ENCODE measurements around the gene RGL4.

The RGL4 gene

DNA sequence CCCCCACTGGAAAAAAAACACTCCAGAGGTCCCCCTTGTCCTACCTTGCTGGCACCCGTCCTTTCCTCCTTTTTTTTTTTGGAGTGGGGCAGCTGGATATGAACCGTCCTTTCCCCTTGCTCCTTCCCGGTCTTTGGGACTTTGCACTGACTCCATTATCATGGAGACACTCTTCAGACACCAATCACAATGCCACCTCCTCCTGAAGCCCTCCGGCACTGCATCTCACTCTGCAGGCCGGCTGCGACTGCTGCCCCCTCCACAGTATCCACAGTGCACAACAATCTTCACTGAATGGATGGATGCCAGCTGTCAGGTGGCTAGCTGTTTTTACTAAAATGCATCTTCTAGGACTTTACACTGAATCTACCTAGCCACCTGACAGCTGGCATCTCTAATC is 12.7 kb upstream of the RGL4 start:
- DNase-seq (ENCODE audit: low read depth), result no peak

DNA sequence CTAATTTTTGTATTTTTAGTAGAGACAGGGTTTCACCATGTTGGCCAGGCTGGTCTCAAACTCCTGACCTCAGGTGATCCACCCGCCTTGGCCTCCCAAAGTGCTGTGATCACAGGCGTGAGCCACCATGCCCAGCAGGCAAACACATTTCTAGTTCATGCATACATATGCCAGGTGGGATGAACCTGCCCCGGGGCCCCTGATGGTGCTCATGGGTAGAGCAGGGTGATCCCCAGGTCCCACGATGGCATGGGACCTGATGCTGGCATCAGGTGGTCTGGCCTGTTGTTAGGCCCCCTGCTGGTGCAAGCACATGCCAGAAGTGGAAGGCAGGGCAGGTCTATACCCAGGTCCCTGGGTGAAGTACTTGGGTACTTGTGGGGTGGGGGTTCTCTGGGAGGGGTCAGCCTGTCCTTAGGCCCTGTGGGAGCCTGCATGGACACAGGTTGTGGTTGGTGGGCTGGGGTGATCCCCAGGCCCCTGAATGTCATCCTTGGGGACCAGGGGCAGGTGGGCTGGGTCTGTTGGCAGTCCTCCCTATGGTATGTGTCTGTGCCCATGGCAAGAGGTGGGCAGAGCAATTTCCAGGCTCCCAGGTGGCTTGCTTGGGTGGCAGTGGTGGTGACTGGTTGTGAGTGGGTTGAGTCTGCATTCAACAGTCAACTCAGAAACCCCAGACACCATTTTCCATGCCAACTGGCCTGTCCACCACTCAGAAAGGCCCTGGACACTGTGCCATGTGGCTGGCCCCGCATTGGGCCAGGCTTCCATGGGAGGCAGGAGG is 9.6 kb upstream of the RGL4 start:
- DNase-seq (ENCODE audit: low read depth), result no peak

DNA sequence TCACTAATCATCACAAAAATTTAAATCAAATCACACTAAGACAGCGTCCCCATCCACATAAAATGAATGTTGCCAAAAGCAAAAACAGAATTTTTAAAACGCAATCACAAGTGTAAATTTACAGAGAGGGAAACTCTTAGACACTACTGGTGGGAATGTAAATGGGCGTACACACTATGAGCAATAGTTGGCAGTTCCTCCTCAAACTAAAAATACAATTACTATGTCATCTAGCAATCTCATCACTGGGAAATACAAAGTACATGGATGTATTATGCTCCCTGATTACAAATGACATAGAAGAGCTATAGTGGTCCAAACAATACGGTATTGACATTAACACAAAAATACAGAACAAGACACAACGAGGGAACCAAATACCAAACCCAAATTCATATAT is 8.7 kb upstream of the RGL4 start:
- no peak for DNase-seq (ENCODE audit: low read depth)

DNA sequence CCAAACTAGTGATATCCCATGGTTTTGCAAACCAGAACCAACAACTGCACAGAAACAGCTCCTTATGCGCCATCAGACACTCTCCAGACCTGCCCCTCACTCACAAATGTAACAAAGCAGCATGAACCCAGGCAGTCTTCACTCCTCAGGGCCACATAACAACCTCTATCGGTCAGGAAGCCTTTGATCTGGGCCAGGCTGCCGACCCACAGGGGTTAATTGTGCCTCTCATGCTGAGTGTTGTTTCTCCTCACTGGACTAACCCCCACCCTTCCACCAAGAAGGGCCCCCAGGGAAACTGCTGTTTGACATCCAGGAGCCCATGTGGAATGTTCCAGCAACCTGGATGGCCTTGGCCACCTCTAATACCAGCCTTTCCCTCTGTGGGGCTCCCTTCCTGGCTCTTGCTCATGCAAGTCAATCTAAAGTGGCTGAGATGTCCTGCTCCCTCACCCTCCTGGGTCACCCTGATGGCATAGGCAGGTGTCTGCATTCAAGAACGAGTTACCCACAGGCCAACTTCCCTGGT is 7.9 kb upstream of the RGL4 start:
- no peak for DNase-seq (ENCODE audit: low read depth)

DNA sequence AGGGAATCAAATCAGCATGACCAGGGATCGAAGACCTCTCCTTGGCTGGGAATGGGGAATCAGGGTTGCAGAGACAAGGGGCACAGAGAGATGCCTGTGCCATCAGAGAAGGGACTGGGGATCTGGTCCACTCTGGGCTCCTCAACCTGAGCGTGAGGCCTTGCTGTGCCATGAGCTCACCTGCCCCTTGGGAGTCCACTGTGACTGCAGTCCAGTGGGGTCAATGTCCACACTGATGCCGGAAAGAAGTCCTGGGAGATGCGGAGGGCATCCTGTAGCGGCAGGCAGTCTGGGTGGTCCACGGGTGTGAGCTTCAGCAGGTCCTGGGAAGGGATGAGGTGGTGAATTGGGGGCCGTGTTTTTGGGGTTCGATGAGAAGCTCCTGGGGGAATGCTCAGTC is 7.3 kb upstream of the RGL4 start:
- no peak for DNase-seq (ENCODE audit: low read depth)

DNA sequence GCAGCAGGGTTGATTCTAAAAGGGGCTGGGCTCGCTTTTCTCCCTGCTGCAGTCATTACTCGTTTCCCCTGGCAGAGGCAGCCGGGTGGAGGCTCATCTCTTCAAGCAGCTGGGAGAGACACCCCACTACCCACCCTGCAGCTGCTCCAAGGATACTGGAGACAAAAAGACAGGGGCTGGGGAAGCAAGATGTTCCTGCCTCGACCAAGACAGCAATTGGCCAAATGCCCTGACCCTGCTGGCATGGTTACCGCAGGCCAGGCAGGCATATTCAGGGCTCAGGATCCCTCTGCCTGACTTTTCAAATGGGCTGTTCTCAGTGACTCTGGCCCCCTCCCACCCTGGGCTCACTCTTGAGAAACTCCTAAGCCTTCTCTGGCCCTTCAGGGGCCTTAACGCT is 6.8 kb upstream of the RGL4 start:
- DNase-seq (ENCODE audit: low read depth), result no peak

DNA sequence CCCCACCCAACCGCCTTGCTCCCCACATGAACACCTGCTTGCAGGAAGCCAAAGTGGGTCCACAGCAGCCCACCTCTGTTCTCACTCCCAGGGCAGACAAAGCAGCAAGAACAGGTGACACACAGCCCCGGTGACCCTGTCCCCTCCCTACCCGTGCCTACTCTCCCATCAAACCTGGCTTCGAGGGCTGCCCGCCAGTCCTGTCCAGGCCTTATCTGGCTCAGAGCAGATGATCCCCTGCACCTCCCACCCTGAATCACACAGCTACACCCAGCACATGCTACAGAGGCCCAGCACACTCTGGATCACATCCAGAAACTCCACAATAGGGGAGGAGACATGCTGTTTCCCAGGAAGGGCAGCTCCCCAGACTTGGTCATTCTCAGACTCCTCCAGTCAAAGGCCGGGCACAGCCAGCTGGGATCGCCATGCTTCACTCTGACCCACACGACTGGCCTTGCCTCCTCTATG is 6.2 kb upstream of the RGL4 start:
- no peak for DNase-seq (ENCODE audit: low read depth)

DNA sequence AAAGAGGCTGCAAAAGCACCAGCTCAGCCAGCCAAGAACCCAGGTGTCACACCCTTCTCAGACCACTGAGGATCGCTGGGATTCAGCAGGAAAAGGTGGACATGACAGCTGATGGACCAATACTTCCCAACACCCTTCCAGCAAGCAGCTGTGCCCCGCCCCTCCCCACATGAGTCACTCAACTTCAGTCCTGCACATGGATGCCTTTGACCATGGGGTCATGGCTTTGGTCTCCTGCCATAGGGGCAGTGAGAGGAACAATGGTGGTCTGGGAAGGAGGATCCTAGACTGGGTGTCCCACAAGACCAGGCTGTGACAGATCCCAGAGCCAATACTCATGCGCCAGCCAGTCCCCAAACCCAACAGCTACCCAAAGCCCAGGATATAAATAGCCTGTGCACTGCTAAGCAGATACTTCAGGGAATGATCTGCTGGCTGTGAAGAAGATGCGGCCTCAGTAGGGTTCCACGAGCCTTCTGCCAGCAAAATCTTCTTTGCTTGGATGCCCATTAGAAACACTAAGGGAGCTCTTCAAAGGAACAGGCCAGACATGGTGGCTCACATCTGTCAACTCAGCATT is 5.5 kb upstream of the RGL4 start:
- DNase-seq (ENCODE audit: low read depth), result no peak

DNA sequence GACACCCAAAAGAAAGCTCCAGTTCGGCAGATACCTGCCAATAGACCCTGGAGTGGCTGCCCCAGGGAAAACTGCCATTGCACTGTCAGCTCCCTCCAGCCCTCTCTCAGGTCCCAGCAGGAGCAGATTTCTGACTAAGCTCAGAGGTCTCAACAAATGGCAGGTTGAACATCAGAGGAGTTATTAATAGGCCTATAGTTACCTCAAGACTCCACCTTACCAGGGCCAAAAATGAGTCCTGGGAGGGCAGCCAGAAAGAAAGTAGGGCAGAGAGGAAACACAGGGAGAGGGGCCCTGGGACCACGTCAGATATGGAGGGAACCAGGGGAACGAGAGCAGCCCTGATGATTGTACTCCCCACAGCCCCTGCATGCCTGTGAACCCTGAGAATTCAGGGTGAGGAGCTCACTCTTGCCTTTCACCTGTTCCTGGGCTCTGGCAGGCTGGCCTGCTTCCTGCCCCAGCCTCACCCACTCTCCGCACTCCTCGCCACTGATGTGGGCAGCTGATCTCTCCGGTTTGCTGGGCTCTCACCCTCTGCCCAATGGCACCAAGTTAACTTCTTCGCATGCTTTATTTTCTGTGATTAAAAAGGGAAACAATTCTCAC is 4.3 kb upstream of the RGL4 start:
- DNase-seq (ENCODE audit: low read depth), result no peak

DNA sequence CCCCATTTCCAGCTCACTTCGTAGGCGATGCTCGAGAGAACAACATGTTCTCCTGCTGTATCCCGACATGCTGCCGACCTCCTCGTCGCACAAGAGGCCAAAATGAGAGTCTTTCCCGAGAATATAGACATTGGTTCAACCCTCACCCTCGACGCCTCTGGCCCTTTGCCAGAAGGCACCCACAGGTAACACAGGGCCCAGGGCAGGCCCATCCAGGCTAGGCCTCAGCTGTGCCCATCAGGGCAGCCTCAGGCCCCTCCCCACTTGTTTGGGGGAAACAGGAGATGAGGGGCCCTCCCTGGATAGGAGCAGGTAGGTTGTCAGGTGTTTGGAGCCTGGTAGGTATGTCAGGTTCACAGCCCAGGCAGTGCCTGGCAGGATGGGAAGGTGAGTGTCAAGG is 2.7 kb upstream of the RGL4 start:
- DNase-seq (ENCODE audit: low read depth), result no peak

DNA sequence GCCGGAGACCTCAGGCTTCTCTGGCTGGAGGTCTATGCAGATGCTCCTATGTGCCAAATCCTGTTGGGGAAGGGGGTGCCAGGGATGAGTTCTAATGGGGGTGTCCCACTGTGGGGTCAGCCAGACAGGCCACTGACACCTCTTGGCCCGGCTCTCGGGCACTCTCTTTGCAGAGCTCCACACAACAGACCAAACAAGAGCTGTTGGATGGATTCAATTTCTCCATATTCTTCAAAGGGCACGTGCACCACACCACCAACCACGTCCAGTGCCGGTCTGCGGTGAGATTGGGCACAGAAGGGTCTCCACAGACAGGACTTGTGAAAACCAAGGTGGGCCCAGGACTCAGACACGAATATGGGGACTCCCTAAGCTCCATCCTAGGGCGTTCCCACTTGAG is 2.2 kb upstream of the RGL4 start:
- DNase-seq (ENCODE audit: low read depth), result no peak

DNA sequence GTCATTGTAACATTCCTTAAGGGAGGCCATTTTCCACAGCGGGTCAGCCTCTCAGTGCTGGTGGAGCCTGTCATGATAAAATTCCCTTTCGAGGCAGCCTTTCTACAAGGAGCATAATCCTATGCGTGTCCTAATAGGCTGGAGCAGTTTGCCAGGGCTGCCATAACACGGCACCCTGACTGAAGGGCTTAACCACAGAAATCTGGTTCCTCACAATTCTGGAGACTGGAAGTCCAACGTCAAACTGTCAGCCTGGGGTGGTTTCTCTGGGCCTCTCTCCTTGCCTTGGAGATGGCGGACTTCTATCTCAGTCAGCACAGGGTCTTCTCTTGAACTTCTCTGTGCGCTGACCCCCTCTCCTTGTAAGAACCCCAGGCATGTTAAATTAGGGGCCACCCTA is 1.4 kb upstream of the RGL4 start:
- DNase-seq (ENCODE audit: low read depth), result no peak

DNA sequence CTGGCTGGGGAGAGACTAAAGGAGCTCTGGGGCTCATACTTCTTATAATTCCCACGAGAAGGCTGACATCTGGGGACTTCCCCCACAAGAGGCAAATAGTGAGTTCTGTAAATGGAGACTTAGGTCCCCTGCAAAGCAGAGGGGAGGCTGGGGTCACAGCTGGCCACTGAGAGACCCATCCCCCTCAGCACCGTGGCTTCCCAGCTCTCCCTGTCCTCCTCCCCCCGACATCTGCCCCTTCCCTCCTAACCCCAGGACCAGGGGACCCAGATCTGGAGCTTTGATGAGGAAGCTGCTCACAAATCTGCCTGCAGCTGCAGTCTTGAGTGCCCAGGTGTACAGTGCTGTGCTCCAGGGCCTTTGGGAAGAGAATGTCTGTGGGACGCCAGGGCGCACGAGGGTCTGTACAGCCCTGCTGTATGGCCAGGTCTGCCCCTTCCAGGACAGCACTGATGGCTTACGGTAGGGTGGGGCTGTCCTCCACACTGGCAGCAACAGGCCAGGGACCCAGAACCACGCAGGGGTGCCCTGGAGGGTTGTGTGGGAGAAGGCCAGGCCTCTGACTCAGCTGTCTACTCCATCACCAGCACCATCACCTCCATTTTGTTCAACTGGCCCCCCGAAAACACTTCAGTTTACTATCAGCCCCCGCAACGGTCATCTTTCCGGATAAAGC is 1.1 kb downstream of the RGL4 start:
- DNase-seq (ENCODE audit: low read depth), result no peak

DNA sequence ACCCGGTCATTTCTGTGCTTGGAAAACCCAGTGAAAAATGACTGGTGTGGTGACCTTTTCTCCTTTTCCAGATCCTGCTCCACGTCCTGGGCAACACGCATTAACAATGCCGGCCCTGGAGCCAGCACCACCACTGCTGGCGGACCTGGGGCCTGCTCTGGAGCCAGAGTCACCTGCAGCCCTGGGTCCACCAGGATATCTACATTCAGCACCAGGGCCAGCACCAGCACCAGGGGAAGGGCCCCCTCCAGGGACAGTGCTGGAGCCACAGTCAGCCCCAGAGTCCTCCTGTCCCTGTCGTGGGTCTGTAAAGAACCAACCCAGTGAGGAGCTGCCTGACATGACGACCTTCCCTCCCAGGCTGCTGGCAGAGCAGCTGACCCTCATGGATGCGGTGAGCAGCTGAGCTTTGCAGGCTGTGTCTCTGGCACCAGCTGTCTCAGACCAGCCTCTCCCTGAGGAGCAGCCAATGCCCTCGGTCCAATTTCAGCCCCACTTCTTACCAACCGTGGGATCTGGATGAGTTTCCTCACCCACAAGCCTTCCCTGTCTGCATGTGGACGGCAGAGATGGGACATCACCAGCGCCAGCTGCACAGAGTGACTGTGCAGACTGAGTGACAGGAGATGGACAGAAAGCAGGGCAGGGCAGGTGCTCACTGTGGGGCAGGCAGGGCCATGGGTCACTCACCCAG is 1.9 kb downstream of the RGL4 start:
- no peak for DNase-seq (ENCODE audit: low read depth)

DNA sequence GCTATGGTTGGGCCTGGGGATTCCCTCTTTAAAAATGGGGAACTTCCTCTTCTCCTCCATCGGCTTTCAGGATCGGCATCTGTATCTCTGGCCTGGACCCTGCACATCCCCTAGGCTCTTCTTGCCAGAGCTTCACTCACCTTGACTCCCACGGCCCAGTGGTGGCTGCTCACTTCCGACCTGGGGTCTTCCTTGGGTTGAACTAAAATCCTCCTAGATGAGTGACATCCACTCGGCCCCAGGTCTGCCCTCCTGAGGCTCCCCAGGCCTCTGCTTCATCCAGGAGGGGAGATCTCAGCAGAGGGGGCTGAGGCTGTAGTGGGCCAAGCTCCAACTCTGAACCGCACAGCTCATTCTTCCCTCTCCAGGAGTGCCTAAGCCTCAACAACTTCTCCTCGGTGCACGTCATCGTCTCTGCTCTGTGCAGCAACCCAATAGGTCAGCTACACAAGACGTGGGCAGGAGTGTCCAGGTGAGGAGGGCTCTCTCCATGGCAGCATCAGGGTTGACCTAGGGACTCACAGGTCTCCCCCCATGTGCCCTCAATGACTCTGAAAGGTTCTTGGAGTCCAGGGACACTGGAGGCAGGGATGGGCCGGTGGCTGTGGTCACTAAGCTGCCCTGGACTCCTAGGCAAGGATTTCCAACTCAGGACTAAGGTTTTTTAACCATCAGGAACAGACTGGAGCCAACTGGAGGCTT is 3.3 kb downstream of the RGL4 start:
- DNase-seq (ENCODE audit: low read depth), result no peak

DNA sequence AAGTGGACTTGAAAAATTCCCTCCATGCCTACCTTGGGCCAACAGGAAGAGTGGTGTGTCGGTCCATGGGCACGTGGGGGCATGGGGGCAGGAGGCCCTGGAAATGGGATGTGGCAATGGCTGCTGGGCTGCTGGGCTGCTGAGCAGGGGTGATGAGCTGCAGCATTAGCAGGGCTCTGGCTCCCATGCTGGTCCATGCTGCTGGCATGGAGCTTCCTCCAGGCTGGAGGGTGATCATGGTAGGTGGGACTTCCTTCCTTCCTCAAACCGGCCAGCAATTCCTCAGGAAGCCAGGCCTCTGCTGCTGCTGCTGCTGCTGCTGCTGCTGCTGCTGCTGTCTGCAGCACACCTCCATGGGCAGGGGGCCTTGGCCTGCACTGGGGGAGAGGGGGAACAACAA is 4.3 kb downstream of the RGL4 start:
- DNase-seq (ENCODE audit: low read depth), result no peak

DNA sequence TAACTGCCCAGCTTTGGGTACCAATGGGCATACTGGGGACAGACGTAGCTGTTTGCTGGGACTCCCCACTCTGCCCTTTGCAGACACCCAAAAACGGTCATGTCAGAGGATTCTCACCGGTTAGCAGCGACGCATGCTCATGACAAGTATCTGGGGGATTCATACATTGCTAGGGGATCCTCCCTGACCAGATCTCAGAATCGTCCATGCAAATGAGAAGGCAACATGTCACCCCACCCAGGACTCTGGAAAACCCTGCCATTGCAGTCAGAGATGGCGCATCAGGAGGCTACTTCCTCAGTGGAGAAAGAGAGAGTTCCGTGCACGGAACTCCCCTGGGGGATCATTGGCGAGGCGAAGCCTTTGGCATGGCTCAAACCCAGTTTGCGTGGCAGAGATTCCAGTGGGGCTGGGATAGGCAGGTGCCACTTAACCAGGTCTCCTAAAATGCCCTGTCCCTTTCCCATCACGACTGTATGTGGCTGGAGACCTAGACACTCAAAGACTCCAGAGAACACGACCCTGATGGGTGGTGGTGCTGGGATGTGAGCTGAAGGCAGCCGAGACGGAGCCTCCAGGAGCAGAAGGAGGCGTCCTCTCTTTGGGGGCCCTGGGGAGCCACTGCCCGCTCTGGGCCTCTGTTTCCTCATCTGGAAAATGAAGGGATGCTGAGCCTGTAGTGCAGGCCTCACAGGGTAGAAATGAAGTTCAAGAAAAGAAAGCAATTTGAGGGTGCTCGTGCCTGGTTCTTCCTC is 4.9 kb downstream of the RGL4 start:
- DNase-seq (ENCODE audit: low read depth), result no peak

DNA sequence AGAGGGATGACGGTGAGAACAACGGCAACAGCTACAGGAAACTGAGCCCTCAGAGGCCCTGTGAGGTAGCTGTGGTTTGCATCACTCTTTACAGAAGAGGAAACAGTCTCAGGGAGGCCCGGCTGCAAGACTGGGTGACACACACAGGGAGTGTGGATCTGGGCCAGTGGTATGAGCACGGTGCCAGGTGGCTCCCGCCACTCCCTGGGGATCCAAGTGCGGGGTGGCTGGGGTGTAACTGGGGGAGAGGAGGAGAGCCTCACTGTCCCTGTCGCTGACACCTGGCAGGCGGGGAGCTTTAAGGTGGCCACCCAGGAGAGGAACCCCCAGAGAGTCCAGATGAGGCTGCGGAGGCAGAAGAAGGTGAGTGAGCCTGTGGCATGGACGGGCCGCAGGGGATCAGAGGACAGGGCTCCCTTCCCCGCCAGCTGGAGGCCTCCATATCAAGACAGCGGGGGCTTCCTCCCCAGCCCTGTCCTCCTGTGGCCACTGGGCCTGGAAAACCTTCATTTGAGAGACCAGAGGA is 5.6 kb downstream of the RGL4 start:
- peak; percentile 66 for DNase-seq (ENCODE audit: low read depth)

DNA sequence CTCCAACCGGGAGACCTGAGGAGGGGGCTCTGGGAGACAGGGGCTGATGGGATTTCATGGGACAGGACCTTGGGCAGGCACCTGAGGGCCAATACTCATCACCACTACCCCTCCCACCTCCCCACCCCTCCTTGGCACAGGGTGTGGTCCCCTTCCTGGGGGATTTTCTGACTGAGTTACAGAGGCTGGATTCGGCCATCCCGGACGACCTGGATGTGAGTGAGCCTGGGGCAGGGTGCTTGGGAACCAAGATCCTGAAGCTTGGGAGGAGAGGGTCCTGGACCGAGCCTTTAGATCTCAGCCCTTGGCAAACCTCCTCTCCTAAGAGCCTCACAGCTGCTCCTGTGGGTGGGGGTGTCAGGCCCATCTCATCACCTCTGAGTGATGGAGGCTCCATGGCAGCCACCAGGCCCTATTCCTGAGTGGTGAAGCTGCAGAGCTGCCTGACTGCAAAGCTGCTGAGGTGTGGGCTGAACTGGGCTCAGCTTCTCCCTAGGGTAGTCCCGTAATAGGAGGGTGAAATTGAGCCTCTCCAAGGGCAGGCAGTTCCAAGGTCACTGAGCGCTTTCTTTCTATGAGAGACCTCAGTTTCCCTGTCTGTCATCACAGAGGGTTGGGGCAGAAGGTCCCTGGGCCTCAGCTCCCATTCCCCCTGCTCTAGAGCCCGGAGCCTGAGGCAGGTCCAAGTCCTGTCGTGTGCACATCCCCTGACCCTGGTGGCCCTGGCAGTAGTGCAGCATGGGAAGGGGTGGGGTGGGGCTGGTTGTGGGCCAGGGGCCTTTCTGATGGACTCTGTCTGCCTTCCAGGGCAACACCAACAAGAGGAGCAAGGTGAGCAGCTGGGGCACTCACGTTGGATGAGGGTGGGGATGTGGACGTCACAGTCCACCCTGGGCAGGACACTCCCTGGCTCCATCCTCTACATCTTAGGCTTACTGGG is 6.5 kb downstream of the RGL4 start:
- no peak for DNase-seq (ENCODE audit: low read depth)
